ENCODE data around the gene RNF113B. TPM values are rescaled to one million over a fixed set of nuclear protein-coding genes. Genes with fewer than 3 reads are reported as not detected.

The RNF113B gene
- total RNA-seq, 1 donor from 2014 or later: not detected

- H3K4me1 Mint-ChIP-seq (ENCODE audit: low read depth, unreplicated experiment): peaks cover 24% of the 10 kb centered on the region
- H3K27ac ChIP-seq (ENCODE audit: low read depth, low read length): no peak overlapping the region
These were observed 24.9 kb upstream of the RNF113B start for GRCh38 chr13:98201984-98202383.

GRCh38 chr13:98201189-98201588 lies 24.1 kb upstream of the RNF113B start:
- no peak overlapping the region for H3K27ac ChIP-seq (ENCODE audit: low read depth, low read length)
- no peak for TF ChIP-seq EZH2 (IDR thresholded peaks at IDR 0.05; ENCODE audit: insufficient read depth, low read length)
- no peak for TF ChIP-seq CTCF (IDR thresholded peaks at IDR 0.05; ENCODE audit: insufficient read depth, low read depth, low read length)
- Mint-ChIP-seq H3K36me3 (ENCODE audit: low read depth, unreplicated experiment) (peaks cover 17% of the 10 kb centered on the region), H3K4me3 (ENCODE audit: unreplicated experiment) (no peak overlapping the region), H3K9me3 (ENCODE audit: unreplicated experiment) (peaks cover 20% of the 10 kb centered on the region), H3K4me1 (ENCODE audit: low read depth, unreplicated experiment) (peaks cover 16% of the 10 kb centered on the region), H3K27ac (ENCODE audit: unreplicated experiment) (no peak overlapping the region), H3K27me3 (ENCODE audit: low read depth, unreplicated experiment) (no peaks in the 10 kb centered on the region)
- no peak overlapping the region for H3K9ac ChIP-seq (ENCODE audit: low read length)
- H4K20me1 ChIP-seq (ENCODE audit: insufficient read depth, low read length): peaks cover 17% of the 10 kb centered on the region
- peaks cover 2% of the 10 kb centered on the region for H3K4me1 ChIP-seq (ENCODE audit: insufficient read depth, low read length)
- H3K4me2 ChIP-seq (ENCODE audit: low read length): no peak overlapping the region
- FAIRE-seq: no peak
- DNase-seq (ENCODE audit: low read depth): no peak
- H2AFZ ChIP-seq (ENCODE audit: low read depth, low read length): no peak overlapping the region
- no peaks in the 10 kb centered on the region for H3K36me3 ChIP-seq (ENCODE audit: insufficient read depth, low read length)
- H3K4me3 ChIP-seq (ENCODE audit: insufficient read depth, low read depth, low read length): no peak overlapping the region
- H3K9me3 ChIP-seq (ENCODE audit: insufficient read depth, low read depth, low read length): peaks cover 5% of the 10 kb centered on the region
- peaks cover 84% of the 10 kb centered on the region for H3K79me2 ChIP-seq (ENCODE audit: insufficient read depth, low read length)
- H3K27me3 ChIP-seq (ENCODE audit: insufficient read depth, low read length): no peaks in the 10 kb centered on the region

More at GRCh38 chr13:98201984-98202383, 24.9 kb upstream of the RNF113B start:
- no peak for DNase-seq (ENCODE audit: low read depth)
- peaks cover 5% of the 10 kb centered on the region for H3K9me3 ChIP-seq (ENCODE audit: insufficient read depth, low read depth, low read length)
- H3K4me3 Mint-ChIP-seq (ENCODE audit: unreplicated experiment): no peak overlapping the region
- H3K4me3 ChIP-seq (ENCODE audit: insufficient read depth, low read depth, low read length): no peak overlapping the region
- H3K27me3 ChIP-seq (ENCODE audit: insufficient read depth, low read length): no peaks in the 10 kb centered on the region
- no peak for FAIRE-seq
- peaks cover 22% of the 10 kb centered on the region for H3K9me3 Mint-ChIP-seq (ENCODE audit: unreplicated experiment)
- H3K36me3 ChIP-seq (ENCODE audit: insufficient read depth, low read length): no peaks in the 10 kb centered on the region
- no peak for TF ChIP-seq EZH2 (IDR thresholded peaks at IDR 0.05; ENCODE audit: insufficient read depth, low read length)
- H3K27me3 Mint-ChIP-seq (ENCODE audit: low read depth, unreplicated experiment): no peaks in the 10 kb centered on the region
- peaks cover 17% of the 10 kb centered on the region for H4K20me1 ChIP-seq (ENCODE audit: insufficient read depth, low read length)
- H3K4me1 ChIP-seq (ENCODE audit: insufficient read depth, low read length): peaks cover 8% of the 10 kb centered on the region
- peaks cover 22% of the 10 kb centered on the region for H3K36me3 Mint-ChIP-seq (ENCODE audit: low read depth, unreplicated experiment)
- H3K79me2 ChIP-seq (ENCODE audit: insufficient read depth, low read length): peaks cover 79% of the 10 kb centered on the region
- H2AFZ ChIP-seq (ENCODE audit: low read depth, low read length): no peak overlapping the region
- H3K9ac ChIP-seq (ENCODE audit: low read length): no peak overlapping the region
- no peak overlapping the region for H3K27ac Mint-ChIP-seq (ENCODE audit: unreplicated experiment)
- no peak overlapping the region for H3K4me2 ChIP-seq (ENCODE audit: low read length)

- Mint-ChIP-seq H3K4me3 (ENCODE audit: unreplicated experiment) (no peak overlapping the region), H3K4me1 (ENCODE audit: low read depth, unreplicated experiment) (peaks cover 15% of the 10 kb centered on the region)
- H3K27ac ChIP-seq (ENCODE audit: low read depth, low read length): no peak overlapping the region
These were observed 23.3 kb upstream of the RNF113B start for GRCh38 chr13:98200211-98200878.

More at GRCh38 chr13:98200211-98200878, 23.3 kb upstream of the RNF113B start:
- Histone ChIP-seq H2AFZ (ENCODE audit: low read depth, low read length) (no peak overlapping the region), H3K4me3 (ENCODE audit: insufficient read depth, low read depth, low read length) (no peak overlapping the region), H3K36me3 (ENCODE audit: insufficient read depth, low read length) (no peaks in the 10 kb centered on the region), H3K4me1 (ENCODE audit: insufficient read depth, low read length) (no peaks in the 10 kb centered on the region), H3K27me3 (ENCODE audit: insufficient read depth, low read length) (no peaks in the 10 kb centered on the region), H3K79me2 (ENCODE audit: insufficient read depth, low read length) (peaks cover 84% of the 10 kb centered on the region), H4K20me1 (ENCODE audit: insufficient read depth, low read length) (peaks cover 17% of the 10 kb centered on the region), H3K9me3 (ENCODE audit: insufficient read depth, low read depth, low read length) (peaks cover 5% of the 10 kb centered on the region), H3K4me2 (ENCODE audit: low read length) (no peak overlapping the region), H3K9ac (ENCODE audit: low read length) (no peak overlapping the region)
- Mint-ChIP-seq H3K27ac (ENCODE audit: unreplicated experiment) (no peak overlapping the region), H3K9me3 (ENCODE audit: unreplicated experiment) (peaks cover 12% of the 10 kb centered on the region), H3K27me3 (ENCODE audit: low read depth, unreplicated experiment) (no peaks in the 10 kb centered on the region), H3K36me3 (ENCODE audit: low read depth, unreplicated experiment) (peaks cover 18% of the 10 kb centered on the region)
- TF ChIP-seq EZH2 (IDR thresholded peaks at IDR 0.05; ENCODE audit: insufficient read depth, low read length): no peak
- no peak for TF ChIP-seq CTCF (IDR thresholded peaks at IDR 0.05; ENCODE audit: insufficient read depth, low read depth, low read length)
- no peak for FAIRE-seq
- DNase-seq (ENCODE audit: low read depth): no peak

Data from astrocyte (in vitro differentiated cells and primary cell).